Pancreas (tissue), 10 donors: ENCODE data around the gene ACSF3. TPM values are rescaled to one million over a fixed set of nuclear protein-coding genes. Genes with fewer than 3 reads are reported as not detected.

Experiments used
- ATAC-seq, 4 donors: fragments of 200-7000 bp; cut with Tn5 transposase; one replicate each; pipeline versions ENCODE4 v1.8.0 to v1.9.1; 2020; ENCODE audit warnings: mild to moderate bottlenecking in 4 of 4, moderate library complexity in 4 of 4
- DNase-seq, 6 donors: peaks; one replicate each; pipeline ENCODE4 v3.0.0-alpha.2; 2020
- FAIRE-seq: peaks from 2 replicates; lab custom pipeline; 2012; peaks lifted over from hg19 to GRCh38; lab: Jason Lieb, UNC
- H3K27ac ChIP-seq, 4 donors: fragments of 200-600 bp; sonication (generic); 1 replicate in 3 of 4; 2 replicates in 1 of 4; pipeline versions ENCODE4 v1.5.0 to v1.8.0; 2020
- H3K27me3 ChIP-seq, 4 donors: fragments of 200-600 bp; one replicate each; pipeline ENCODE4 v1.8.0; 2021
- H3K36me3 ChIP-seq, 3 donors: fragments of 200-600 bp; sonication (generic) in 1 of 3; one replicate each; pipeline versions ENCODE4 v1.5.0 to v1.8.0; 2020 to 2021
- H3K4me1 ChIP-seq, 3 donors: fragments of 200-600 bp; one replicate each; pipeline ENCODE4 v1.8.0; 2021
- H3K4me3 ChIP-seq, 4 donors: fragments of 200-600 bp; sonication (generic) in 2 of 4; one replicate each; pipeline versions ENCODE4 v1.5.0 to v1.8.0; 2020 to 2021
- H3K9me3 ChIP-seq, 4 donors: fragments of 200-600 bp; one replicate each; pipeline ENCODE4 v1.8.0; 2021
- CTCF ChIP-seq, 4 donors: fragments of 200-600 bp; sonication (generic) in 3 of 4; IDR thresholded peaks; one replicate each; pipeline versions ENCODE4 v1.5.0 to v1.8.0; 2021; ENCODE audit warnings: antibody characterized with exemption in 4 of 4
- WGBS, 2 donors: extraction: QIAGEN DNeasy Blood & Tissue Kit; methylation state at CpG; one replicate each; pipeline ENCODE4 v1.1.7; 2013; 5-methylcytosine and 5-hydroxymethylcytosine counted together
- intact Hi-C, 3 donors: fragments of 100-400 bp; cut with DNase I; formaldehyde crosslinking; loops; one replicate each; pipeline versions ENCODE4 v1.11.1 to v1.14.2; 2022
- polyA plus RNA-seq, 2 donors: library from polyadenylated mRNA; stranded (reverse); fragments of 200-250 nt; gene quantifications; one replicate each; pipeline ENCODE4 v1.2.3, GENCODE V29; 2013
- total RNA-seq, 6 donors: library from RNA; stranded (reverse); fragmentation: NEBNext Ultra II Directional in 4 of 6; extraction: Animal tissue kit (Norgen Biotek cat#: 25700) in 4 of 6; gene quantifications; one replicate each; pipeline versions ENCODE4 v1.2.1 to v1.2.4, GENCODE V29; 2021 to 2023
- donor health status: healthy with polysubstance abuse.
- donor health status: DM: no; HTN: no; CAD: no; lungs with moderate emphysema.
- donor health status: DM: no; HTN: no; CAD: no.
- donor health status: control.
- donor health status: control.
- donor health status: Bipolar disorder and iron deficiency.
- donor health status: DM: yes; HTN: yes; CAD: no.
- donor health status: DM: no; HTN: no; CAD: no.
- donor health status: DM: no; HTN: no; CAD: no.
- donor health status: DM: yes; HTN: yes; CAD: no.

Gene ACSF3
- total and polyA plus RNA-seq, 8 donors: 17.3 to 36.9 (median 20.8) TPM

- H3K4me3 ChIP-seq: no peak overlapping the region
- H3K27ac ChIP-seq: no peak overlapping the region
- FAIRE-seq (no peak), DNase-seq (peak in 2 of 6 donors; percentile 48 to 53), ATAC-seq (no peak)
- no peaks in the 10 kb centered on the region for H3K9me3 ChIP-seq
- intact Hi-C loops: no loop called here
- 94% methylated on average over 30 of the region's 30 CpGs for WGBS, 2 donors
- no peaks in the 10 kb centered on the region for H3K4me1 ChIP-seq
- no peak for TF ChIP-seq CTCF (IDR thresholded peaks at IDR 0.05)
- H3K27me3 ChIP-seq: no peaks in the 10 kb centered on the region
- peaks cover 0 to 2% (median 0%) of the 10 kb centered on the region in 3 donors for H3K36me3 ChIP-seq
Measured at GRCh38 chr16:89138843-89139520, 45.3 kb downstream of the ACSF3 start.

- H3K36me3 ChIP-seq: no peaks in the 10 kb centered on the region
- no peaks in the 10 kb centered on the region for H3K9me3 ChIP-seq
- no peaks in the 10 kb centered on the region for H3K4me1 ChIP-seq
- no peak overlapping the region for H3K27ac ChIP-seq
- WGBS, 2 donors: 94 to 96% methylated on average over 12 of the region's 12 CpGs
- no peak for ATAC-seq
- no peak for FAIRE-seq
- DNase-seq: peak in 2 of 6 donors; percentile 39 to 45
- H3K27me3 ChIP-seq: no peaks in the 10 kb centered on the region
- no peak overlapping the region for H3K4me3 ChIP-seq
- TF ChIP-seq CTCF (IDR thresholded peaks at IDR 0.05): no peak
- intact Hi-C loops: no loop called here
Measured at GRCh38 chr16:89139907-89140361, 46.3 kb downstream of the ACSF3 start.

- Histone ChIP-seq H3K27me3 (no peaks in the 10 kb centered on the region), H3K36me3 (no peaks in the 10 kb centered on the region), H3K4me1 (no peaks in the 10 kb centered on the region), H3K4me3 (no peak overlapping the region), H3K27ac (no peak overlapping the region), H3K9me3 (no peaks in the 10 kb centered on the region)
- DNase-seq (no peak), FAIRE-seq (no peak), ATAC-seq (no peak)
- intact Hi-C loops: no loop called here
- WGBS, 2 donors: 92% methylated on average over 13 of the region's 13 CpGs
- TF ChIP-seq CTCF (IDR thresholded peaks at IDR 0.05): no peak
Measured at GRCh38 chr16:89140401-89140800, 46.7 kb downstream of the ACSF3 start.

- ATAC-seq (no peak), FAIRE-seq (no peak), DNase-seq (peak in 2 of 6 donors; percentile 34 to 43)
- Histone ChIP-seq H3K27ac (no peak overlapping the region), H3K27me3 (no peaks in the 10 kb centered on the region), H3K9me3 (no peaks in the 10 kb centered on the region), H3K36me3 (no peaks in the 10 kb centered on the region), H3K4me3 (no peak overlapping the region), H3K4me1 (no peaks in the 10 kb centered on the region)
- intact Hi-C loops: no loop called here
- no peak for TF ChIP-seq CTCF (IDR thresholded peaks at IDR 0.05)
- 93% methylated on average over 31 of the region's 31 CpGs for WGBS, 2 donors
Measured at GRCh38 chr16:89140981-89141883, 47.6 kb downstream of the ACSF3 start.
